ENCODE results near the gene HDAC9. TPM values are rescaled to one million over a fixed set of nuclear protein-coding genes. Genes with fewer than 3 reads are reported as not detected.
"Not testable (repeated sequence)": the region's sequence is repeated elsewhere in the genome, so short reads cannot be mapped to it uniquely, and the experiment has no call there.

The HDAC9 gene
- total and polyA plus RNA-seq, 2 donors (not counting 1 experiment from before 2014, with no cell fraction given): 2.9 to 7.9 TPM

DNA sequence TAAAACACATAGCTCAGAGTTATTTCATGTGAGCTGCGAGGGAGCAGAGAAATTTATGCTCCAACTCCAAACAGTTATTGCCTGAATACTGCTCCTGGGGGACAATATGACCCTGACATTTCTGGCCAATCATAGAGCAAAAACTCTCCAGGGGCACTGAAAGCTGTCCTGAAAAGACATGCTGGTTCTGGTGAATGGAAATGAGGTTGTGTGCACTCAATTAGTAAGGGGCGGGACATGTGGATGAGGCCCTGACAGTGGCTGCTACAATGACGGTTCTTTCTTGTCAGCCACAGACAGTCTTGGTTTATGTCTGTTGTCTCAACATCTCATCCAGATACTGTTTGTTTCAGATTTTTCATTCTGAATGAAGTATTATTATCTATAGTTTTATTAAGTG is 470.1 kb downstream of the HDAC9 start:
- no peak for DNase-seq (ENCODE audit: low read depth in 2 of 2)
- Histone ChIP-seq H3K79me2 (ENCODE audit: control insufficient read depth, insufficient read depth, low read length) (no peaks in the 10 kb centered on the region), H3K27ac (ENCODE audit: insufficient read depth, low read length) (no peak overlapping the region), H3K4me2 (ENCODE audit: extremely low read depth, insufficient read depth, low read length) (no peak overlapping the region), H3K9ac (ENCODE audit: insufficient read depth, low read length) (no peak overlapping the region), H3K9me3 (ENCODE audit: control insufficient read depth, insufficient read depth, low read depth, low read length) (no peaks in the 10 kb centered on the region), H3K36me3 (ENCODE audit: control insufficient read depth, insufficient read depth, low read length) (no peaks in the 10 kb centered on the region), H2AFZ (ENCODE audit: low read length) (no peak overlapping the region), H4K20me1 (ENCODE audit: control insufficient read depth, extremely low read depth, insufficient read depth, low read length) (no peaks in the 10 kb centered on the region), H3K4me3 (replicated peaks in 1 of 4; ENCODE audit: control extremely low read depth in 1 of 4, insufficient read depth in 1 of 4, low read depth in 3 of 4, low read length in 4 of 4) (no peak overlapping the region), H3K4me1 (ENCODE audit: control insufficient read depth, extremely low read depth, insufficient read depth, low read length) (no peaks in the 10 kb centered on the region), H3K27me3 (ENCODE audit: control insufficient read depth, insufficient read depth, low read length) (no peaks in the 10 kb centered on the region)
- TF ChIP-seq, protein P1, sequence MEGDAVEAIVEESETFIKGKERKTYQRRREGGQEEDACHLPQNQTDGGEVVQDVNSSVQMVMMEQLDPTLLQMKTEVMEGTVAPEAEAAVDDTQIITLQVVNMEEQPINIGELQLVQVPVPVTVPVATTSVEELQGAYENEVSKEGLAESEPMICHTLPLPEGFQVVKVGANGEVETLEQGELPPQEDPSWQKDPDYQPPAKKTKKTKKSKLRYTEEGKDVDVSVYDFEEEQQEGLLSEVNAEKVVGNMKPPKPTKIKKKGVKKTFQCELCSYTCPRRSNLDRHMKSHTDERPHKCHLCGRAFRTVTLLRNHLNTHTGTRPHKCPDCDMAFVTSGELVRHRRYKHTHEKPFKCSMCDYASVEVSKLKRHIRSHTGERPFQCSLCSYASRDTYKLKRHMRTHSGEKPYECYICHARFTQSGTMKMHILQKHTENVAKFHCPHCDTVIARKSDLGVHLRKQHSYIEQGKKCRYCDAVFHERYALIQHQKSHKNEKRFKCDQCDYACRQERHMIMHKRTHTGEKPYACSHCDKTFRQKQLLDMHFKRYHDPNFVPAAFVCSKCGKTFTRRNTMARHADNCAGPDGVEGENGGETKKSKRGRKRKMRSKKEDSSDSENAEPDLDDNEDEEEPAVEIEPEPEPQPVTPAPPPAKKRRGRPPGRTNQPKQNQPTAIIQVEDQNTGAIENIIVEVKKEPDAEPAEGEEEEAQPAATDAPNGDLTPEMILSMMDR (conservative IDR thresholded peaks at IDR 0.05 in 1 of 2, IDR thresholded peaks at IDR 0.05 in 1 of 2; ENCODE audit: low read depth in 1 of 2, low read length in 2 of 2): no peak
- TF ChIP-seq EZH2 (IDR thresholded peaks at IDR 0.05; ENCODE audit: low read length, missing control alignments): no peak

DNA sequence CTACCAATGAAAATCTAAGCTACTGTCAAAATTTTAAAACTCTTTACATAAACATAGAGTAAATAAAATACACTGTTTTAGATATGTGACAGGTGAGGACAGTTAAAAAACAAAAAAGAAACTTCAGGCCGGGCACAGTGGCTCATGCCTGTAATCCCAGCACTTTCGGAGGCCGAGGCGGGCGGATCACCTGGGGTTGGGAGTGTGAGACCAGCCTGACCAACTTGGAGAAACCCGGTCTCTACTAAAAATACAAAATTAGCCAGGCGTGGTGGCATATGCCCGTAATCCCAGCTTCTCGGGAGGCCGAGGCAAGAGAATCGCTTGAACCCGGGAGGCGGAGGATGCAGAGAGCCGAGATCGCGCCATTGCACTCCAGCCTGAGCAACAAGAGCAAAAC is 472.2 kb downstream of the HDAC9 start:
- not testable (repeated sequence) for H3K36me3 ChIP-seq (ENCODE audit: control insufficient read depth, insufficient read depth, low read length); H3K27ac ChIP-seq (ENCODE audit: insufficient read depth, low read length); H3K9me3 ChIP-seq (ENCODE audit: control insufficient read depth, insufficient read depth, low read depth, low read length); H4K20me1 ChIP-seq (ENCODE audit: control insufficient read depth, extremely low read depth, insufficient read depth, low read length); H3K4me2 ChIP-seq (ENCODE audit: extremely low read depth, insufficient read depth, low read length); H3K79me2 ChIP-seq (ENCODE audit: control insufficient read depth, insufficient read depth, low read length); H3K4me3 ChIP-seq (replicated peaks in 1 of 4; ENCODE audit: control extremely low read depth in 1 of 4, insufficient read depth in 1 of 4, low read depth in 3 of 4, low read length in 4 of 4); H3K4me1 ChIP-seq (ENCODE audit: control insufficient read depth, extremely low read depth, insufficient read depth, low read length); H3K9ac ChIP-seq (ENCODE audit: insufficient read depth, low read length); H3K27me3 ChIP-seq (ENCODE audit: control insufficient read depth, insufficient read depth, low read length); H2AFZ ChIP-seq (ENCODE audit: low read length); DNase-seq (ENCODE audit: low read depth in 2 of 2)

DNA sequence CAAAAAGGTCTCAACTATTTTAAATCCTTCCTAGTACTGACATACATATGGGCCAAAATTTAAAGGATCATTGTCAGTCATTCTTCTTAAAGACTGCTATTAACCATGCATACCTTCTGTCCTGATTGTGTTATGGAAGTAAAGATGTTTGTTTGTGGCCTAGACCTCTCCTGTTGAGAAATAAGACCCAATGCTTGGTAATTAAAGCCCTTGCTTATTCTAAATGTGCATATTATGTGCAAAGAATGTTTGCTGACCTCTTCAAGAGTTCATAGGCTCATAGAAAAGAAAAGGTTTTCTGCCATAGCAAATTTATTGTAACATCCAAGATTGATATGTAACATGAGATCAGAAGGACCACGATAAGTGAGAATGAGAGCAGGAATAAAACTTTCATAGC is 476.3 kb downstream of the HDAC9 start:
- no peaks in the 10 kb centered on the region for H3K36me3 ChIP-seq (ENCODE audit: control insufficient read depth, insufficient read depth, low read length)
- H4K20me1 ChIP-seq (ENCODE audit: control insufficient read depth, extremely low read depth, insufficient read depth, low read length): no peaks in the 10 kb centered on the region
- no peaks in the 10 kb centered on the region for H3K27me3 ChIP-seq (ENCODE audit: control insufficient read depth, insufficient read depth, low read length)

More for the DNA sequence above, 476.3 kb downstream of the HDAC9 start:
- no peak for TF ChIP-seq EZH2 (IDR thresholded peaks at IDR 0.05; ENCODE audit: low read length, missing control alignments)
- TF ChIP-seq, protein P1 (conservative IDR thresholded peaks at IDR 0.05 in 1 of 2, IDR thresholded peaks at IDR 0.05 in 1 of 2; ENCODE audit: low read depth in 1 of 2, low read length in 2 of 2): no peak
- Histone ChIP-seq H3K27ac (ENCODE audit: insufficient read depth, low read length) (no peak overlapping the region), H3K9me3 (ENCODE audit: control insufficient read depth, insufficient read depth, low read depth, low read length) (no peaks in the 10 kb centered on the region), H3K9ac (ENCODE audit: insufficient read depth, low read length) (no peak overlapping the region), H3K79me2 (ENCODE audit: control insufficient read depth, insufficient read depth, low read length) (no peaks in the 10 kb centered on the region), H2AFZ (ENCODE audit: low read length) (no peak overlapping the region), H3K4me1 (ENCODE audit: control insufficient read depth, extremely low read depth, insufficient read depth, low read length) (peaks cover 4% of the 10 kb centered on the region), H3K4me3 (replicated peaks in 1 of 4; ENCODE audit: control extremely low read depth in 1 of 4, insufficient read depth in 1 of 4, low read depth in 3 of 4, low read length in 4 of 4) (no peak overlapping the region), H3K4me2 (ENCODE audit: extremely low read depth, insufficient read depth, low read length) (no peak overlapping the region)
- DNase-seq (ENCODE audit: low read depth in 2 of 2): no peak

Data from fibroblast of lung (primary cell).